ENCODE results near the gene CPLX1.

Gene CPLX1

DNA sequence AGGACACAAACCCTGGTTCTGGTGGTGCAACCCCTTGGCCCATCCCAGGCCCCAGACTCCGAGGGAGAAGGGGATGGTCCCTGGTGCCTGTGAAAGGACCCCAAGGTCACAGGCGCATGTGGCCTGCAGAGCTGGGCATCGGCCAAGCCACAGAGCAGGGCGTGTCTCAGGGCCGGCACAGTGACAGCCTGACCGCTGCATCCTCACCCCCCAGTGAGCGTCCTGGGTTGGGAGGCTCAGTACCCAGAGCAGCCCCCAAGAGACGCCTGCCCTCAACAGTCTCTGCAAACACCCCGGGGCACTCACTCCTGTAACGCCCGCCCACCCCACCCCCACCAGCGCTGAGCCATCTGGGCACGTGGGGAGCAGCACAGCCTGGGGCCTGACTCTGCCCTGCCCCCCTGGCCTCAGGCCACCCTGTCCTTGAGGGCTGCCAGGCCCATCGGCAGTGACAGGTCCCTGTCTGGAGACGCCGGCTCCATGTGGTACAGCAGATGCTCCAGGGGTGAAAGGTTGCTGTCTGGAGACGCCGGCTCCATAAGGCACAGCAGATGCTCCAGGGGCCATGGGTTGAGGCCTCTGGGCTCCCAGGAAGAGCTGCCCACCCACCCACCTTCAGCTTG lies 24.5 kb upstream of the CPLX1 start:
- TF ChIP-seq, protein P1, sequence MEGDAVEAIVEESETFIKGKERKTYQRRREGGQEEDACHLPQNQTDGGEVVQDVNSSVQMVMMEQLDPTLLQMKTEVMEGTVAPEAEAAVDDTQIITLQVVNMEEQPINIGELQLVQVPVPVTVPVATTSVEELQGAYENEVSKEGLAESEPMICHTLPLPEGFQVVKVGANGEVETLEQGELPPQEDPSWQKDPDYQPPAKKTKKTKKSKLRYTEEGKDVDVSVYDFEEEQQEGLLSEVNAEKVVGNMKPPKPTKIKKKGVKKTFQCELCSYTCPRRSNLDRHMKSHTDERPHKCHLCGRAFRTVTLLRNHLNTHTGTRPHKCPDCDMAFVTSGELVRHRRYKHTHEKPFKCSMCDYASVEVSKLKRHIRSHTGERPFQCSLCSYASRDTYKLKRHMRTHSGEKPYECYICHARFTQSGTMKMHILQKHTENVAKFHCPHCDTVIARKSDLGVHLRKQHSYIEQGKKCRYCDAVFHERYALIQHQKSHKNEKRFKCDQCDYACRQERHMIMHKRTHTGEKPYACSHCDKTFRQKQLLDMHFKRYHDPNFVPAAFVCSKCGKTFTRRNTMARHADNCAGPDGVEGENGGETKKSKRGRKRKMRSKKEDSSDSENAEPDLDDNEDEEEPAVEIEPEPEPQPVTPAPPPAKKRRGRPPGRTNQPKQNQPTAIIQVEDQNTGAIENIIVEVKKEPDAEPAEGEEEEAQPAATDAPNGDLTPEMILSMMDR (IDR thresholded peaks at IDR 0.05; ENCODE audit: borderline replicate concordance, control extremely low read depth, extremely low read depth, insufficient read depth, missing control alignments): no peak
- in situ Hi-C loops (cut with MboI; ENCODE audit: low sequenced_read_pairs, unreplicated experiment): no loop called here

DNA sequence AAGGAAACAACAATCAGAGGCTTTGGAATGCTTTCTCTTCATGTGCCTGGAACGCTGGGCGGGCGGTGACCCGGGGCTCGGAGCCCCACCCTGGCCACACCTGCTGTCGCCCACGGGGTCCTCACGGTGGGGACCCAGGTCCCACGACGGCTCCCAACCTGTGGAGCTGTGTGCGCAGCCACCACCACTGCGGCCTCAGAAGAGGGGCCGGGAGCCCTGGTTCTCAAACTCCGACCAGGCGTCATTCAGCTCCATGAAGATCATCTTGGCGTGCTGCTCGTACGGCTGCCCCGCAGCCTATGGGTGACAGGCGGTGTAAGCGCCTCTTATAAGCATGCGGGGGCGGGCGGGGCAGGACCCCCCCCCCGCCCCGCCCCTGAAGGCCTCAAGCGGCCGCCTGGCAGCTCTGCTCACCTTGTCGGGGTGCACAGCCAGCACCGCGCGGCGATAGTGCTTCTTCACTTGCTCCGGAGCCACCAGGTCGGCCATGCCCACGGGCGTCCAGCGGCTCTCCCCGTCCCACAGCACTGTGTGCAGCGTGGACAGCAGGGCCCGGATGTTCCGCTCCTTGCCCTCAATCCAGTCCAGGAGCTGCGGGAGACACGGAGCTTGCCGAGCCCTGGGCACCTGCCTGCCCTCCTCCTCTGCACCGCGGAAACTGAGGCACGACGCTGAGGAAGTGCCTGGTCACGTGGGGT lies 23.7 kb upstream of the CPLX1 start:
- in situ Hi-C loops (cut with MboI; ENCODE audit: low sequenced_read_pairs, unreplicated experiment): no loop called here
- no peak for DNase-seq (ENCODE audit: low spot score)
- TF ChIP-seq, protein P1 (IDR thresholded peaks at IDR 0.05; ENCODE audit: borderline replicate concordance, control extremely low read depth, extremely low read depth, insufficient read depth, missing control alignments): no peak

More for the DNA sequence above, 24.5 kb upstream of the CPLX1 start:
- no peak for DNase-seq (ENCODE audit: low spot score)

DNA sequence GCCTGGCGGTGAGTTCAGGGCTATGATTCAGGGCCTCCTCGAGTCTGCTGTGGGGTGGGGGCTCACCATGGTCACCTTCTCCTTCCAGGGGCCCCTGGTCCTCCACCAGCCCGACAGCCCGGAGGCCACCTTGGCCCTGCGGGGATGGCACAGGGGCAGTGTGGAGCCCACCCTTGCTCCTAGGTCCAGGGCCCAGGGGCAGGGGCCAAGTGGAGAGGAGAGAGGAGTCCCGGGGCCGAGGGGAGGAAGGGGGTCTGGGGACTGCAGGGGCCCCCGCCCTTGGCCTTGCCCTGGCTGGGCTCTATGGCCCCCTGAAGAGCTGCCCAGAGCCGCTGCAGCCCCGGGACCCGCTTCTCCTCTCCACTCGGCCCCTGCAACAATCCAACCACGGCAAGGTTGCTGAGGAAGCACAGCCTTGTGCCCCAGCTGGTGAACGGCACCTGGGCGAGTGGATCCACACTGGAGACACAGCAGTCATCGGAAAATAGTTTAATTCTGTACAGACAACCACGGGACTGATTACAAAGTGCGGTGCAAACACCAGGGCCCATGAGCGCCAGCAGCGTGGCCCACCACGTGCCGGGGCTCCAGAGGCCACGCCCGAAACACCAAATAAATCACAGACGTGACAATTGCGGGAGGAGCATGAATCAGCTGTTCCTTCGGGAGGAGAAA lies 23.0 kb upstream of the CPLX1 start:
- no peak for DNase-seq (ENCODE audit: low spot score)
- TF ChIP-seq, protein P1 (IDR thresholded peaks at IDR 0.05; ENCODE audit: borderline replicate concordance, control extremely low read depth, extremely low read depth, insufficient read depth, missing control alignments): no peak
- in situ Hi-C loops (cut with MboI; ENCODE audit: low sequenced_read_pairs, unreplicated experiment): no loop called here

DNA sequence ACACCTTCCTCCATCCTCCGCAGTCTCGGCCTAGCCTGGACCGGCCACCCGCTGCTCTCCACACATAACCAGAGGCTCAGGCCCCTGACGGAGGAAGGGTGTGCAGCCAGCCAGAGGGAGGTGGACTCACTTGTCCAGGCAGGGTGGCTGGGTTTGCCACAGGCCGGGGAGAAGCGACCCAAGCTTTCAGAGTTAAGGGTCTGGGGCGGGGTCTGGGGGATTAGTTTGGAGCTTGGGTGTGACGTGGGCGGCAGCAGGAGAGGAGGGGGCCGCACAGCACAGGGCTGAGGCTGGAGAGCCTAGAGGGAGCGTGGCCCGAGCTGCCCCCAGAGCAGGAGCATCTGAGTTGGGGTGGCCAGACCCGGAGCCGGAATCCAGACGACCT lies 22.4 kb upstream of the CPLX1 start:
- TF ChIP-seq, protein P1 (IDR thresholded peaks at IDR 0.05; ENCODE audit: borderline replicate concordance, control extremely low read depth, extremely low read depth, insufficient read depth, missing control alignments): no peak
- DNase-seq (ENCODE audit: low spot score): no peak
- in situ Hi-C loops (cut with MboI; ENCODE audit: low sequenced_read_pairs, unreplicated experiment): no loop called here

DNA sequence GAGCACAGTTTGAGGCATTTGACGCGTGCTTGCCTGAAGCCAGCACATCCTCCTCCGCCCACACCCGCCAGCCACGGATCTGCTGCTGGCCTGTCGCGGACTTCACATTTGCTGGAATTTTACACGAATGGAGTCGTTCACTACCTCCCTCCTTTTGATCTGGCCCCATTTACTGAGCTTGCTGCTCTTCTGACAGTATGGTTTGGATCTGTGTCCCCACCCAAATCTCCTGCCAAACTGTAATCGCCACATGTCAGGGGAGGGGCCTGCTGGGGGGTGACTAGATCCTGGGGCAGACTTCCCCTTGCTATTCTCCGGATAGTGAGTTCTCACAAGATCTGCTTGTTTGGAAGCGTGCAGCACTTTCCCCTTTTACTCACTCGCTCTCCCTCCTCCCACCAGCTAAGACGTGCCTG lies 19.9 kb upstream of the CPLX1 start:
- in situ Hi-C loops (cut with MboI; ENCODE audit: low sequenced_read_pairs, unreplicated experiment): no loop called here
- no peak for DNase-seq (ENCODE audit: low spot score)
- TF ChIP-seq, protein P1 (IDR thresholded peaks at IDR 0.05; ENCODE audit: borderline replicate concordance, control extremely low read depth, extremely low read depth, insufficient read depth, missing control alignments): no peak

DNA sequence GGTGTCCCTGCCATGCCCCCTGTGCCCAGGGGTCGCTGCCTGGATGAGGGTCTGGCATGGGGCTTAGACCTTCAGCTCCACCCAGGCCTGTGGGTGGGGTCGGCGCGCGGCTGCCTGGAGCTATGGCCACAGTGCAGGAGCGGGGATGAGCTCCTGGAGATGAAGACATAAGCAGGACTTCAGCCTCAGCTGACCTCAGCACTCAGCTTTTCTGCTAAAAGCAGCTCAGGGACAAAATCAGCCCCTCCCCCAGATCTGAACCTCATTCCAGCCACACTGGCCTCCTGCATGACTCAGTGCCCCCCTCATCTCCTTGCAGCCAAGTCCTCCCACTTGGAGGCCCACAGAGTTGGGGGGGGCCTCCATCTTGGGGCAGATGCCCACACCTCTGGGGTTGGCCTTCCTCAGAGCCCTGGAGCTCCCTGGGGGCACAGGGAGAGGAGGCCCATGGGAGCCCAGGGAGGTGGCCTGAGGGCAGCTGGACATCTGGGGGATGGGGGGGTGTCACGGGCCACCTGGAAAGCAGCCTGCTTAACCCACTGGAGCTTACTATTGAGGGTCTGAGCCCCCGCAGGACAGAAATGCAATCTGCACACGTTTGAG lies 19.4 kb upstream of the CPLX1 start:
- in situ Hi-C loops (cut with MboI; ENCODE audit: low sequenced_read_pairs, unreplicated experiment): no loop called here
- DNase-seq (ENCODE audit: low spot score): no peak
- TF ChIP-seq, protein P1 (IDR thresholded peaks at IDR 0.05; ENCODE audit: borderline replicate concordance, control extremely low read depth, extremely low read depth, insufficient read depth, missing control alignments): no peak

Data from GM13976 (cell line).